SIG-M5 (cell line): ENCODE results near the gene SBK2.
"Not testable (repeated sequence)": the region's sequence is repeated elsewhere in the genome, so short reads cannot be mapped to it uniquely, and the experiment has no call there.

Experiments
- DNase-seq: peaks from one replicate; lab custom pipeline; 2025; lab: John Stamatoyannopoulos, UW

Gene SBK2, protein sequence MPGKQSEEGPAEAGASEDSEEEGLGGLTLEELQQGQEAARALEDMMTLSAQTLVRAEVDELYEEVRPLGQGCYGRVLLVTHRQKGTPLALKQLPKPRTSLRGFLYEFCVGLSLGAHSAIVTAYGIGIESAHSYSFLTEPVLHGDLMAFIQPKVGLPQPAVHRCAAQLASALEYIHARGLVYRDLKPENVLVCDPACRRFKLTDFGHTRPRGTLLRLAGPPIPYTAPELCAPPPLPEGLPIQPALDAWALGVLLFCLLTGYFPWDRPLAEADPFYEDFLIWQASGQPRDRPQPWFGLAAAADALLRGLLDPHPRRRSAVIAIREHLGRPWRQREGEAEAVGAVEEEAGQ

DNA sequence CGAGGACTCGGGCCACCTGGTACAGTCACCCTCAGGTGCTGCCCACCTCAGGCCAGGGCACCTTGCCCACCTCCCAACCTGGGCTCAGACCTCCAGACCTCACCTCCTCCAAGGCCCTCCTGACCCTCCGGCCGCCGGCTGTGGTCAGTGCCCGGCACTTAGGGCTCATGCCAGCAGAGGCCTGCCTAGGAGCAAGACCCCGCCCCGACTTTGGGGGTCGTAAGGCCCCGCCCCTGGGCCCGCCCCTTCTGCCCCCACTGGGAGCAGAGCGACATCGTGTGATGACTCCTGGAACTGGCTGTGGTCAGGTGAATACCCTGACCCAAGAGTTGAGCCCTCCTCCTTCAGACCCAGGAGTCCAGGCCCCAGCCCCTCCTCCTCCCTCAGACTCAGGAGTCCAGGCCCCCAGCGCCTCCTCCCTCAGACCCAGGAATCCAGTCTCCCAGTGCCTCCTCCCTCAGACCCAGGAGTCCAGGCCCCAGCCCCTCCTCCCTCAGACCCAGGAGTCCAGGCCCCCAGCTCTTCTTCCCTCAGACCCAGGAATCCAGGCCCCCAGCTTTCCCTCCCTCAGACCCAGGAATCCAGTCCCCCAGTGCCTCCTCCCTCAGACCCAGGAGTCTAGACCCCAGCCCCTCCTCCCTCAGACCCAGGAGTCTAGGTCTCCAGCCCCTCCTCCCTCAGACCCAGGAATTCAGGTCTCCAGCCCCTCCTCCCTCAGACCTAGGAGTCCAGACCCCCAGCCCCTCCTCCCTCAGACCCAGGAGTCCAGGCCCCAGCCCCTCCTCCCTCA is at the start of gene SBK2:
TSS of gene SBK2 (minus strand) at position 183 of the 790 bp plus-strand sequence. CDS start 839 bp downstream, outside the sequence.
- DNase-seq: no peak

DNA sequence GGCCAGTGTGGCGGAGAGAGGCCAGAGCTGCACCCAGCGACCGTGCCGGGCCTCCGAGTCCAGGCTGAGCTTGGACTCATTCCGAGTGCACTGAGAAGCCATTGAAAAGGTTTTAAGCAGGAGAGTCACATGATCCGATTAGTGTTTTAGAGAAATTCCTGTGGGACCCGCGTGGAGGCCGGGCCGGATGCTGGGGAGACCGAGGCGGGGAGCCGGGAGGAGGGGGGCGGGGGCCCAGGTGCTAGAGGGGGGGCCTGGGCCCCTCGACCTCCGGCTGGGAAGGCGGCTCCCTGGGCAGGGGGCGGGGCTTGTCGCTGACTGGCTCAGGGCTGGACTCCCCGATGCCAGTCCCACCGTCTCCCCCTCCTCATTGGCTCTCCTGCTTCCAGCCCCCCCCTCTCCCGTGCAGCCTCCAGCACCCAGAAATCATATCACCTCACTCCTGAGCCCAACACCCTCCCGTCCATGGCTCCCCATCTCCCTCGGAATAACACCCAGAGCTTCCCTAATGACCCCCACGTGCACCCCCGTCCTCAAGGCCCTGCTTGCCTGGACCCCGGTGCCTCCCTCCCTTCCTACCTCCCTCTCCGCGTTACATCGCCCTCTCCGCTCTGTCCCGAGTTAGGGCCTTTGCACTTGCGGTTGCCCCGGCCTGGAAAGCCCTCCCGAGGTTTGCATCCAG is 48.9 kb upstream of the SBK2 start:
- DNase-seq: no peak

DNA sequence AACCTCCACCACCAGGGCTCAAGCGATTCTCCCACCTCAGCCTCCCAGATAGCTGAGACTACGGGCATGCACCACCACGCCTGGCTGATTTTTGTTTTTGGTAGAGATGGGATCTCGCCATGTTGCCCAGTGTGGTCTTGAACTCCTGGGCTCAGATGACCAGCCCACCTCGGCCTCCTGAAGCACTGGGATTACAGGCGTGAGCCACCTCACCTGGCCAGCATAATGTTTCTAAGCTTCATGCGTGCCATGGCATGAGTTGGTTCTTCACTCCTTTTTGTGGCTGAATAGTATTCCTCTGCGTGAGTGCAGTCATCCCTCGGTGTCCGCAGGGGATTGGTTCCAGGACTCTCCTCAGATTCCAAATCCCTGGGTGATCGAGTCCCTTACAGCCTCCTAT is 47.9 kb upstream of the SBK2 start:
- DNase-seq: no peak

DNA sequence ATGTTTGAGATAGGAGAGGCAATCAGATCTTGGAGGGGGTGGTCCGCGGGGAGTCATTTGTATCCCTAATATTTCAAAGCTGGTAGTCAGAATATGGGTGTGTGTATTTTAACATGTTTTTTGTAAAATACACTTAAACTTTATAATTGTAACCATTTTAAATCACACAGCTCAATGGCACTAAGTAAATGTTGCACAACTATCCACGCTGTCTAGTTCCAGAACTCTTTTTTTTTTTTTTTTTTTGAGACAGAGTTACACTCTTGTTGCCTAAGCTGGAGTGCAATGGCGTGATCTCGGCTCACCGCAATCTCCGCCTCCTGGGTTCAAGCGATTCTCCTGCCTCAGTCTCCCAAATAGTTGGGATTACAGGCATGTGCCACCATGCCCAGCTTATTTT is 47.0 kb upstream of the SBK2 start:
- not testable (repeated sequence) for DNase-seq

DNA sequence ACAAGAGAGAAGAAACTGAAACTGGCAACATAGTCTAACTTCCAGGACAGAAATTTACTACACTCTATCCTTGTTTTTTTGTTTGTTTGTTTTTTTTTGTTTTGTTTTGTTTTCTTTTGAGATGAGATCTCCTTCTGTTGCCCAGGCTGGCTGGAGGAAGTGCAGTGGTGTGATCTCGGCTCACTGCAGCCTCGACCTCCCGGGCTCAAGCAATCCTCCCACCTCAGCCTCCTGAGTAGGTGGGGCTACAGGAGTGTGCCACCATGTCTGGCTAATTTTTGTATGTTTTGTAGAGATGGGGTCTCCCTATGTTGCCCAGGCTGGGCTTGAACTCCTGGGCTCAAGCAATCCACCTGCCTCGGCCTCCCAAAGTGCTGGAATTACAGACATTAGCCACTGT is 45.4 kb upstream of the SBK2 start:
- not testable (repeated sequence) for DNase-seq

DNA sequence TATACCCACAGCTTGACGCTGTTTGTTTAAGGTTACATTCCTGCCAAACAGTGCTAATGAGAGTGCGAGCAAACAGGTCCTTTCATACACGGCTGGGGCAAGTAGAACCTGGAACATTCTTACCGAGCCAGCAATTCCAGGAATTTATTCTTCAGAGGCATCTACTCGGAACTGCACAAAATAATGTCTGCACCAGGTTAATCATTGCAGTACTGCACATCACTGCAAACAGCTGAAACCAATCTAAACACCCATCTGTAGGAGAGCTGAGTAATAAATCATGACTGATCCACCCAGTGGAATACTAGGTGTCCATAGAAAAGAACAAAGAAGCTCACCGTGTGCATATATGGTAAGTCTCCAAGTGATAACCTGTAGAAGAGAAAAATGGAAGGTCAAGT is 44.9 kb upstream of the SBK2 start:
- no peak for DNase-seq

DNA sequence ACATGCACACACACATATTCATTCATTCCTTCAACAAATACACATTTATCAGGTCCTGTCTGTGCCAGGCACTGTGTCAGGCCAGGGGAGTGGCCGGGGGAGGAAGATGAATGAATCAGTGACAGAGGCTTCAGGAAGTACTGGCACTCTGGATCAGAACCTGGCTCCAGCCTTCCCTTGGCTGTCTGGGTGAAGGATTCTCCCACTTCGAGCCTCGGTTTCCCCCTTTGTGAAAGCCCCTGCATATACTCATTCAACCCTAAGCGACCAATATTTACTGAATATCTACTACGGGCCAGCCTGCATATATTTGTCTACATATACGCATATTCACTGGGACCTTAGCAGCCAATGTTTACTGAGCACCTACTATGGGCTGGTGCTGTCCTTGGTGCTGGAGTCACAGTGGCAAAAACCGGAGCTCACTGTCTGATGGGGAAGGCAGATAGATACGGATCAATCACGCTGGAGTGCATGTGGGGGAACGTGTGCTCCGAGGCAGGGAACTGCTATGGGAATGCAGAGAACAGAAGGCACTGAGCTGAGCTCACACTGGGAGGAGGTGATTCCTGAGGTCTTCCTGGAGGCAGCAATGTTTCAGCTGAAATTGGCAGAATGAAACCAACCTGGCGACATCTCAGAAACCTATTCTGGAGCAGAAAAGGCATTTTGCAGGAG is 44.4 kb upstream of the SBK2 start:
- no peak for DNase-seq

DNA sequence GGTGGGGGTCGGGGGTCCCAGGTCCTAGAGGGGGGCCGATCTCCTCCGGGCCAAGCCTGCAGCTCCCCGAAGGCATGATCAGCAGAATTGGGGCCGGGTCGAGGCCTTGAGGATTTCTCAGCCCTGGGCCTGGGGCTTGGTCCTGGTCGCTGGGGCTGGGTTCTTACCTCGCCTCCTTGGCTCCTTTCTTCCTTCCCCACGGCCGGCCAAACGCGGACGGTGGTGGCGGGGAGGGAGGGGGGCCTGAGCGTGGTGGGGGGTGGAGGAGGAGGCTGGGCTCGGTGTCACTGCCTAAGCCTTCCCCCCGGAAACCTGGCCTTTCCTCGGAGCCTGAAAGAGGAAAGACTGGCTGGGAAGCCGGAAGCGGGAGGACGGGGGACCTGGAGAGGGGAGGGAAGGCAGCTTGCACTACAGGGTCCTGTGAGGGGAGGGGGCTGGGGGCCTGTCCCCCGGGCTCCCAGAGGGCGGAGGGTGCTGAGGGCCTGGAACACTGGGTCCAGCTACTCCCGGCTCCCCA is 43.8 kb upstream of the SBK2 start, which contains the start of gene ZNF579:
TSS of gene ZNF579 (minus strand) at position 221 of the 517 bp plus-strand sequence. CDS start 1,209 bp downstream, outside the sequence.
- no peak for DNase-seq

DNA sequence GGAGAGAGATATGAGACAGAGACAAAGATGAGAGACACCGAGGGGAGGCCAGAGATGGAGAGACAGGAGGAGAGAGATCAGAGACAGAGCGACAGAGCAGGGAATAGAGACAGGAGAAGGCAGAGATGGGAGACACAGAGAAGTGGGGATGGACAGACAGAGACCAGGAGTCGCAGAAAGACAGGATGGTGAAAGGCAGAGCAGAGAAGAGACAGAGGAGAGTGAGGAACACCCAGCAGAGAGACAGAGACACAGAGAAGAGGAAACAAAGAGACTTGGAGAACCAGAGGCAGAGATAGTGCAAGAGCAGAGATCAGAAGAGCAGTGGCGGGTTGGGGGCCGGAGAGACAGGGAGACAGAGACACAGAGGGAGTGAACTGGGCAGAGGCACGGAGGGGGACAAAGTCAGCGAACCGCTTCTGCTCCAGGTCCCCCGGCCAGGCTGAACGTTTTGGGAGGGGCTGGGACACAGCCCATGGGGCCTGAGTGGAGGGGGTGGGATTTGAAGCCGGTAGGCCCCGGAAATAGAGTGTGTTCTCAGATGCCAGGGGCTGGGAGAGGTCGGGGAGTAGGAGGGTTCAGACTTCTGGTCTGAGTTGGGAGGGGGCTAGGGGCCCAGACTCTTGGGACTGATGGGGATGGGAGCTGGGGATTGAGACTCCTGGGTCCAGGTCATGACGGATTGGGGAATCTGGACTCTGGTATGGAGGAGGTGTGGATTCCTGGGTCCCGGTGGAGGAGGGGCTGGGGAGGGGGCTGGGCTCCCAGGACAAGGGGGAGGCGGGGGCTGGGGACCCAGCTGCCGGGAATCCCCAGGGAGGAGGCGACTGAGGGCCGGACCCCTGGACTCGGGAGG is 43.1 kb upstream of the SBK2 start:
- no peak for DNase-seq

DNA sequence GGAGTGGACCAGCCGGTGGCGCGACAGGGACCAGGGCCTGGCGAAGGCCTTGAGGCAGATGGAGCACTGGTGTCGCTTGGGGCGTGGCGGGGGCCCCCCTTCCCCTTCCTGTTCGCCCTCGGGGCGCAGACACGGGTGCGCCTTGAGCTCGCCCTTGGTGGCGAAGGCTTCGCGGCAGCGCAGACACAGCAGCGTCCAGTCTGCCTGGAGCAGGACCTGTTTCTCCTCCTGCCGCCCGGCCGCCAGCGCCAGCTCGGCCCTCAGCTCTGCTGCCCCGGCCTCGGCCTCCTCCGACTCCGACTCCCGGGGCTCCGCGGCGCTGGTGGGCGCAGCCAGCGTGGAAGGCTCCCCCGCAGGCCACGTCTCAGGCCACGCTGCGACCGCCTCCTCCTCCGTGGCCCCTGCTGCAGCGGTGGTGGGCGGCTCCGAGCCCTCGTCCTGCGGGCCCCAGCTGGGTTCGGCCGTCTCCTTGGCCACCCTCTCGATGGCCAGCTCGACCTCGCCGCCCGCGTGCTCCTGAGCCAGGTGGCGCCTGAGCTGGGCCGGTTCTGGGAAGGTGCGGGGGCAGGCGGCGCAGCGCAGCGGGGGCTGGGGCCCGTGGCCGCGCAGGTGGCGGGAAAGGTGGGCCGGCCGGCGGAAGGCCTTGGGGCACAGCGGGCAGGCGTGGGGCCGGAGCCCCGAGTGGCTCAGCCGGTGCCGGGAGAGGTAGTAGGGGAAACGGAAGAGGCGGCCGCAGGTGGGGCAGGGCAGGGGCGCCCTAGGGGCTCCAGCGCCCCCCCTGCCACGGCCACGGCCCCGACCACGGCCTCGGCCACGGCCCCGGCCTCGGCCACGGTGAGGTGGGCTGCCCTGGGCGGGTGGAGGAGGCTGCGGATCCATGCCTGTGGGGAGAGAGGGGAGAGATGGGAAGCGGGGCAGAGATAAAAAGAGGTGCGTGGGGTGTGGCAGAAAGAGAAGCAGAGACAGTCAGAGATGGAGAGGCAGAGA is 42.1 kb upstream of the SBK2 start:
- no peak for DNase-seq

DNA sequence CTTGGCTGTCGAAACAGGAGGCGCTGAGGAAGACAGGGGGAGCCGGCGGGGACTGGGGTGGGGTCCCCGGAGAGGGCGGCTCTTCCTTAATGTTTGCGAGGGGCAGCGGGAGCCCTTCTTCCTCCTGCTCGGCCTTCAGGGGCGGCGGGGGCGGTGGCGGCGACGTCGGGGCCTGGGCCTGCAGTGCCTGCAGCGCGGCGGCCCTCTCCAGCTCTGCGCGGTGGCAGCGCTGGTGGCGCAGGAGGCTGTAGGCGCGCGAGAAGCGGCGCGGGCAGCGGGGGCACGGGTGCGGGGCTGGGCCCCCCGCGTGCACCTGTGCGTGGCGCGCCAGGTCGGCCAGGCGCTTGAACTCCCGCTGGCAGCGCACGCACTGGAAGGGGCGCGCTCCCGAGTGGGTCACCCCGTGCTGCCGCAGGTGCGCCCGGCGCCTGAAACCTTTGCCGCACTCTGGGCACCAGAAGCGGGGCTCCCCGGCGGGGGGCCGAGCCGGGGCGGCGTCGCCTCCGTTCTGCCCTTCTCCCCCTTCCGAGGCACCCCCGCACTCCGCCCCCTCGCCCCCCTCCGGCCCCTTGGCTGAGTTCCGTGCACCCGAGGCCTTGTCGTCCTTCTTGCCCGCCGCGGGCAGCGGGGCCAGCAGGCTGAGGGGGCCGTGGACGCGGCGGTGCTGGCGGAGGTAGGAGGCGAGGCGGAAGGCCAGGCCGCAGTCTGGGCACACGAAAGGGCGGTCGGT is 41.3 kb upstream of the SBK2 start:
- no peak for DNase-seq

DNA sequence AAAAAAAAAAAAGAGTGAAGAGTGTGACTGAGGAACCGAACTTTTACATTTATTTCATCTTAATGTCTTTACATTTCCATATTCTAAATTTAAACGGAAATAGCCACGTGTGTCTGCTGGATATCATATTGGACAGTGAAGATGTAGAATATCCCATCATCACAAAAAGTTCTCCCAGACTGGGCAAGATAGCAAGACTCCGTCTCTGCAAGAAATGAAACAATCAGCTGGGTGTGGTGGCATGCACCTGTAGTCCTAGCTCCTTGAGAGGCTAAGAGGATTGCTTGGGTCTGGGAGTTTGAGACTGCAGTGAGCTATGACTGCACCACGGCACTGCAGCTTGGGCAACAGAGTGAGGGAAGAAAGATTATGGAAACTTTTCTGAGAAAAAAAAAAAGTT is 39.8 kb upstream of the SBK2 start:
- no peak for DNase-seq

DNA sequence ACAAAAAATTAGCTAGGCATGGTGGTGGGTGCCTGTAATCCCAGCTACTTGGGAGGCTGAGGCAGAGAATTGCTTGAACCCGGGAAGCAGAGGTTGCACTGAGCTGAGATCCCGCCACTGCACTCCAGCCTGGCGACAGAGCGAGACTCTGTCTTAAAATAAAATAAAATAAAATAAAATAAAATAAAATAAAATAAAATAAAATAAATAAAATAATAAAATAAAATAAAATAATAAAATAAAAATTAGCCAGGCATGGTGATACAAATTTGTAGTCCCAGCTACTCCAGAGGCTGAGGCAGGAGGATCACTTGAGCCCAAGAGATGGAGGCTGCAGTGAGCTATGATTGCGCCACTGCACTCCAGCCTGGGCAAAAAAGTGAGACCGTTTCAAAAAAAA is 37.0 kb upstream of the SBK2 start:
- DNase-seq: not testable (repeated sequence)

DNA sequence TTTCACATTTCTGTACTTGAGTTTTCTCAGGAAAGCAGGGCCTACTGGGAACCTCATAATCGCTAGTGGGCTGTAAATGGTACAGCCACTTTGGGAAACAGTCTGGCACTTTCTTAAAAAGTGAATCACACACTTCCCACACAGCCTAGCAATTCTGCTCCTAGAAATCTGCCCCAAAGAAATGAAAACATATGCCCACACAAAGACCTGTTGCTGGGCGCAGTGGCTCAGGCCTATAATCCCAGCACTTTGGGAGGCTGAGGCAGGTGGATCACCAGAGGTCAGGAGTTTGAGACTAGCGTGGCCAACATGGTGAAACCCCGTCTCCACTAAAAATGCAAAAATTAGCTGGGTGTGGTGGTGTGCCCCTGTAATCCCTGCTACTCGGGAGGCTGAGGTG is 32.5 kb upstream of the SBK2 start:
- not testable (repeated sequence) for DNase-seq

DNA sequence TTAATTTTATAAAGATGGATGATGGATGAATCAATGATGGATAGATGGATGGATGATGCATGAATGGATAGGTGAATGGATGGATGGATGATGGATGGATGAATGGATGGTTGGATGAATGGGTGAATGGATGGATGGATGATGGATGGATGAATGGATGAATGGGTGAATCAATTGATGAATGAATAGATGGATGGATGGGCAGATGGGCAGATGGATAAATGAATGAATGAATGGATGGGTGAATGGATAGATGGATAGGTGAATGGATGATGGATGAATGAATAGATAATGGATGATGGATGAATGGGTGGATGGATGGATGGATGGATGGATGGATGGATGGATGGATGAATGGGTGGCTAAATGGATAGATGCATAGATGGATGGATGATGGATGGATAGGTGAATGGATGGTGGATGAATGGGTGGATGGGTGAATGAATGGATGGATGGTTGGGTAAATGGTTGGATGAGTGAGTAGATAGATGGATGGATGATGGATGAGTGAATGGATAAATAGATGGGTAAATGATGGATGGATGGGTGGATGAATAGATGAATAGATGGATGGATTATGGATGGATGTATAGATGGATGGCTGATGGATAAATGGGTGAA is 30.9 kb upstream of the SBK2 start:
- no peak for DNase-seq

DNA sequence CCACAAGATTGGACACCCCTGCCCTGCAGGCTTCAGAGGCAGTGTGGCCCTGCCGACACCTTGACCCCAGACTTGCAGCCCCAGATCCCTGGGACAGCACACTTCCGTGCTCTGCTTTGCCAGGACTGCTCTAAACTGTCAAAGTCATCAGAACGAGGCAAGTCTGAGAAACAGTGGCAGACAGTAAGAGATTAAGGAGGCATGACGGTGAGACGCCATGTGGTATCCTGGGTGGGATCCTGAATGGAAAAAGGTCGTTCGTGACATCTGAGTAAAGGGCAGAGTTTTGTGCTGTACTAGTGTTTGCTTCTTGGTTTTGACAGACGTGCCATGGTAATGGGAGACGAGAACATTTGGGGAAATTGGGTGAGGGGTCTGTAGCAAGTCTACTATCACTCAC is 29.9 kb upstream of the SBK2 start:
- DNase-seq: no peak

DNA sequence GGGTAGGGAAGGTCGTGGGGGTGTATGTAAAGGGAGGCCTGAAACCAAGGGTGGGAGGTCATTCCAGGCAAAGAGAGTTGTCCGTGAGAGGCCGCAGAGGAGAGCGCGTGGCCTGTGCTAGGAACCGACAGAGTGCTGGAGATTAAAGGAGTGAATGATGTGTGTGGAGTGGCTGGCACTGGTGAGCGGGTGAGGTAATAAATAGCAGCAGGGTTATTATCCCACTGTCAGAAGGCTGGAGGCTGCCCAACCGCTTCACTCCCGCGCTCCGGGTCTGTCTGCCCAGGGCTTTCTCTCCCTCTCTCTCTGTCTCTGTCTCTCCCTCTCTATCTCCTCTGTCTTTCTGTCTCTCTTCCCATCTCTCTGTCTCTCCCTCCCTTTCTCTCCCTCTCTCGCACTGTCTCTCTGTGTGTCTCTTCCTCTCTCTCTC is 26.3 kb upstream of the SBK2 start:
- no peak for DNase-seq

DNA sequence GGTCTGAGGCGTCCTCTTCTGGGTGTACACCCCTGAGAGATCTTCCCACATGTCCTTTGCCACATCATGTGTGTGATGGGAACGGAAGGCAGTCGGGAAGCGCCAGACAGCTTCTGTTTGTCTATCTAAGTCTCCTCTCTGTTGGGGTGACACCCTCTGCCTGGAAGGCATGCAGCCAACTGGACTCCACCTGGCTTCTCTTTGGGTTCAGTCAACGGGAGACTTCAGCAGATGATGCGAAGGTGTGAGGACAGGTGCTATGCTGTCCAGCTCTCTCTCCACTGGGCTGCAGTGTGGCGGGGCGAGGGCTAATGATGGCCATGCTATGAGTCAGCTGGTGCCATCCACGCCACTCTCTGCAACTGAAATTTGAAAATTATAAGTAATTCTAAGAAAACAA is 22.8 kb upstream of the SBK2 start:
- DNase-seq: no peak
